ENCODE results near the gene SPOP. TPM values are rescaled to one million over a fixed set of nuclear protein-coding genes. Genes with fewer than 3 reads are reported as not detected.

Gene SPOP
- total RNA-seq, 6 experiments from 2014 or later: 53.2 to 60.6 (median 55.6) TPM

DNA sequence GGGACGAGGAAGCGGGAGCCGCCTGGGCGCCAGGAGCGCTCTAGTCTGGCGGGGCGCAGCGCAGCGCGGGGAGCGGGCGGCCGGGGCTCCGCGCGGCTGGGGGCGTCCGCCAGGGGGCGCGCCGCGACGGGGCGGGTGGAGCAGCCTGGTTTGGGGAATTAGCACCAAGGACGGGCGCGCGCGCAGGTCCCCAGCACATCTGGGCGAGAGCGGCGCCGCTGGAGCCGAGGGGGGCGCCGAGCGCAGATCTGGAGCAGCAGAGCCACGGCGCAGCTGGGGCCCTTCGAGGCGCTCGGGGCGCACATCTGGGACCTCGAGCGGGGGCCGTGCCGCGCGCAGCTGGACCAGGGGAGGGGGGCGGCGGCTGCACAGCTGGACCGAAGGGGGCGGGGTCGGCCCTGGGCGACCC lies 102.2 kb downstream of the SPOP start, which contains the start of gene NXPH3:
TSS of gene NXPH3 (plus strand) at position 193 of the 409 bp plus-strand sequence. CDS start 349 bp downstream, outside the sequence.
- H3K9me3 Mint-ChIP-seq: no peaks in the 10 kb centered on the region
- no peak within 1 kb of the TSS for H3K27ac Mint-ChIP-seq
- H3K36me3 Mint-ChIP-seq (ENCODE audit: low read depth): no peaks in the 10 kb centered on the region
- DNase-seq: no peak
- peaks cover 17% of the 10 kb centered on the region for H3K27me3 Mint-ChIP-seq (ENCODE audit: insufficient read depth)
- peaks cover 22% of the 10 kb centered on the region for H3K4me1 Mint-ChIP-seq (ENCODE audit: low read depth)
- TF ChIP-seq, protein P1, sequence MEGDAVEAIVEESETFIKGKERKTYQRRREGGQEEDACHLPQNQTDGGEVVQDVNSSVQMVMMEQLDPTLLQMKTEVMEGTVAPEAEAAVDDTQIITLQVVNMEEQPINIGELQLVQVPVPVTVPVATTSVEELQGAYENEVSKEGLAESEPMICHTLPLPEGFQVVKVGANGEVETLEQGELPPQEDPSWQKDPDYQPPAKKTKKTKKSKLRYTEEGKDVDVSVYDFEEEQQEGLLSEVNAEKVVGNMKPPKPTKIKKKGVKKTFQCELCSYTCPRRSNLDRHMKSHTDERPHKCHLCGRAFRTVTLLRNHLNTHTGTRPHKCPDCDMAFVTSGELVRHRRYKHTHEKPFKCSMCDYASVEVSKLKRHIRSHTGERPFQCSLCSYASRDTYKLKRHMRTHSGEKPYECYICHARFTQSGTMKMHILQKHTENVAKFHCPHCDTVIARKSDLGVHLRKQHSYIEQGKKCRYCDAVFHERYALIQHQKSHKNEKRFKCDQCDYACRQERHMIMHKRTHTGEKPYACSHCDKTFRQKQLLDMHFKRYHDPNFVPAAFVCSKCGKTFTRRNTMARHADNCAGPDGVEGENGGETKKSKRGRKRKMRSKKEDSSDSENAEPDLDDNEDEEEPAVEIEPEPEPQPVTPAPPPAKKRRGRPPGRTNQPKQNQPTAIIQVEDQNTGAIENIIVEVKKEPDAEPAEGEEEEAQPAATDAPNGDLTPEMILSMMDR (IDR thresholded peaks at IDR 0.05): peak; percentile 71
- peak within 1 kb of the TSS; percentile 87 for H3K4me3 Mint-ChIP-seq

DNA sequence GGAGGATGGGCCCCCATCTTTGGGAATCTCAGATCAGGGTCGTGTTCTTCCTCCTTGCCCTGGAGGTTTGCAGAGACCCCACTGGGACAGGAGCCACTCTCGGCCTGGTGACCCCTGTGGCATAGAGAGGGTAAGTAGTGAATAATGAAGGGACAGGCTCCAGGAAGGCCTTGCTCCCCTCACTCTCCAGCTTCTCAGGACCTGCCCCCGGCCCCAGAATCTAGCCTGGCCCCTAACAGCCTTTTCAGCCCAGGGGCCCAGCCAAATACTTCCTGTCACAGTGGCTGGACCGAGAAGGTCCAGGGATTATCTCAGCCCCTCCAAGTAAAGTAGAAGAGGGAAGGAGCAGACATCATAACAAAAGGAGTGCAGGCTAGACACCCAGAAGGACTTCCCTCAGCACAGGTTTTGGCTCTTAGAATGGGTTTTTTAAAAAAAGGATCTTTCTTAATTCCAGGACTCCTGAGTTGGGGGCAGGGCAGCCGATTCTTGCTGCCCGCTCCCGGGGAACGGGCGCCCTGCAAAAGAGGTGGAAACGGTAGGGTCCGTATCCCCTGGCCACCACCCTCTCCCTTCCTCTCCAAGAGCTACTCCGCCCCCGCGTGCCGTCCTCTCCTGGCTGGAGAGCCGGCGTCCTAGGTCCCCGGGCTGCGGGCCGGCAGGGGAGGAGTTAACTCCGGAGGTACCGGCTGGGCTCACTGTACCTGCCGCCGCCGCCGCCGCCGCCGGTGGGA lies 102.8 kb downstream of the SPOP start:
- peaks cover 22% of the 10 kb centered on the region for H3K4me1 Mint-ChIP-seq (ENCODE audit: low read depth)
- H3K27me3 Mint-ChIP-seq (ENCODE audit: insufficient read depth): peaks cover 17% of the 10 kb centered on the region
- H3K4me3 Mint-ChIP-seq: peak overlapping the region; percentile 21
- H3K9me3 Mint-ChIP-seq: no peaks in the 10 kb centered on the region
- no peak for DNase-seq
- H3K36me3 Mint-ChIP-seq (ENCODE audit: low read depth): no peaks in the 10 kb centered on the region
- H3K27ac Mint-ChIP-seq: no peak overlapping the region
- TF ChIP-seq, protein P1 (IDR thresholded peaks at IDR 0.05): no peak

DNA sequence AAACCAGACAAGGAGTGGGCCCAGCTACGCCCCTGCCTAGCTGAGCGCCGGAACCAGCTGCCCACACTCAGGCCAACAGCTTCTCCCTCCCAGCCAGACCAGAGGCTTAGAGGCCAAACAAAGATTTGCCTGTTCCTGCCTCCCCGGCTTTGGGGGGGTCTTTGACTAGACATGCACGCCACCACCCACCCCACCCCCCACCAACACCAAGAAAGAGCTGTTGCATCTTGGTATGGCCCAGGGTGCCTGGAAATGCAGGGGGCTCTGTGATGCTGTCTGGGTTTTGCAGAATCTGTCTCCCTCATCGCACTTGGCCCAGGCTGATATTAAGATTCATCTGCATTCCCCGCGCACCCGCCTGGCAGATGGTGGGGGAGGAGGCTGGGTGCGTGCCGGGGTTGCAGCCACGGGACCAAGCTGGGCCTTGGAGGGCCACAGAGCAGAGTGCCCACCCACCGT lies 103.5 kb downstream of the SPOP start:
- Mint-ChIP-seq H3K9me3 (no peaks in the 10 kb centered on the region), H3K4me3 (no peak overlapping the region), H3K4me1 (ENCODE audit: low read depth) (peaks cover 22% of the 10 kb centered on the region), H3K36me3 (ENCODE audit: low read depth) (no peaks in the 10 kb centered on the region), H3K27me3 (ENCODE audit: insufficient read depth) (peaks cover 15% of the 10 kb centered on the region), H3K27ac (no peak overlapping the region)
- TF ChIP-seq, protein P1 (IDR thresholded peaks at IDR 0.05): no peak
- no peak for DNase-seq

DNA sequence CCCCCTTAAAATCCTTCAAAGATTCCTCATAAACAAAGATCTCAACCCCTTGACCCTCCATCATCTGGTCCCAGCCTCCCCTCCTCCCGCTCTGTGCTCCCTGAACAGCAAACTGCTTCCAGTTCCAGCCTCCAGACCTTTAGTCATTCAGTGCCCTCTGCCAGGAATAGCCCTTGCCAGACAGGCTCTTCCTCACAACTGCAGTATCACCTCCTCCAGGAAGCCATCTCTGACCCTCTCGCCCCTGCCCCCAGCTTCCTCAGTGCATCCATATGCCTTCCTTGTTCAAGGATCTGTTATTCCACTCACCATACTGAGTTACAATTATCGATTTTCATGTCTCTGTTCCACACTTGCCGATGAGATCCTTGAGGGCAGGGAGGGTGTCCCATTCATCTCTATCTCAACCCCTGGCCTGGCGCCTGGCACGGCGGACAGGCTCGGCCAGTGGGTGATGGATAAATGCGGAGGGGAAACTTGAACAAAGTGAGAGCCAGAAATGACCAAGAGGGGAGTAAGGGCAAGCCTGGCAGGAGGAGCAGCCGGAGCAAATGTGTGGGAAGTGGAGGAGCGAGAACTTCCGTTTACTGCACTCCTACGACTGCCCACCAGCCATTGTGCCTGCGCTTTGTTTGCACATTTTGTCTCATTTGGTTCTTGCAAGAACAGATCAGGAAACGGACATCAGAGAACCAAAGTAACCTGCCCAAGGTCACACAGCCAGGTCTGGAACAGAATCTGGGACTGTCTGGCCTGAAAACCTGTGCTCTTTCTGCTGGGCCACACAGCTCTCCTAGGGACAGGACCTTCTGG lies 104.2 kb downstream of the SPOP start:
- H3K27ac Mint-ChIP-seq: no peak overlapping the region
- H3K36me3 Mint-ChIP-seq (ENCODE audit: low read depth): no peaks in the 10 kb centered on the region
- TF ChIP-seq, protein P1 (IDR thresholded peaks at IDR 0.05): no peak
- H3K27me3 Mint-ChIP-seq (ENCODE audit: insufficient read depth): peaks cover 15% of the 10 kb centered on the region
- no peak for DNase-seq
- no peak overlapping the region for H3K4me3 Mint-ChIP-seq
- no peaks in the 10 kb centered on the region for H3K9me3 Mint-ChIP-seq
- H3K4me1 Mint-ChIP-seq (ENCODE audit: low read depth): peaks cover 22% of the 10 kb centered on the region

DNA sequence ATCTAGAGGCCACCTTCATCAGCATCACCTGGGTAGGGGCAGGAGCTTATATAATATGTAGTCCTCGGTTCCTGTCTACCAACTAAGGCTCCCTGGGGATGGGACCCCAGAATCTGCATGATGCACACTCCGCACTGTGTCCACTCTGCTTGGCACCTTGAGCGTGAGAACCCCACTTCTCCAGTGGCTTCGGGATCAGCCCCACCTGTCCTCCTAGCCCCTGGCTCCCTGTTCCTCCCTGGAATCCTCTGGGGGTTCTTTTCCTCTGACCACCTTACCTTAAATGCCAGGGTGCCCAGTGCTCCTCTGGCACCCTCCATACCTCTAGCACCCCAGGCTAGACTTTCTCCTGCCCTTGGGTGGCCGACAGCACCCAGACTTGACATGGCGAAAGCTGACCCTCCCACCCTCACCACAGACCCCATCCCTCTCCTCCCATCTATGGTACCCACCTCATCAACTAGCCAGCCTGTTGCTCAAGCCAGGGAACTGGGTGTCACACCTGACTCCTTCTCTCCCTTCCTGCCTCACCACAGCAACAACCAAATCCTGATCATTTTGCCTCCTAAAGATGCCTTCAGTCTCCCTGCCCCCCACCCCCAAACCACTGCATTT lies 105.0 kb downstream of the SPOP start:
- Mint-ChIP-seq H3K27me3 (ENCODE audit: insufficient read depth) (peaks cover 15% of the 10 kb centered on the region), H3K4me1 (ENCODE audit: low read depth) (peaks cover 28% of the 10 kb centered on the region), H3K27ac (no peak overlapping the region), H3K36me3 (ENCODE audit: low read depth) (no peaks in the 10 kb centered on the region), H3K9me3 (no peaks in the 10 kb centered on the region), H3K4me3 (no peak overlapping the region)
- TF ChIP-seq, protein P1 (IDR thresholded peaks at IDR 0.05): no peak
- no peak for DNase-seq
